GM12873 (cell line): Measurements from ENCODE around the gene TBC1D8.

ENCODE experiments used
- CTCF ChIP-seq: IDR thresholded peaks from 2 replicates; pipeline ENCODE4 v1.5.1; 2012; ENCODE audit warnings: low read depth, mild to moderate bottlenecking, moderate library complexity, low read length, control low read depth; ENCODE audit not compliant: insufficient read depth; ENCODE audit errors: missing control alignments

TBC1D8 gene

GRCh38 chr2:101040072-101040471, 111.1 kb downstream of the TBC1D8 start:
- TF ChIP-seq CTCF = no peak

- peak; percentile 77 for TF ChIP-seq CTCF
Observed at GRCh38 chr2:101038455-101039255, 112.5 kb downstream of the TBC1D8 start.

- no peak for TF ChIP-seq CTCF
Observed at GRCh38 chr2:101037161-101037755, 113.9 kb downstream of the TBC1D8 start.

GRCh38 chr2:101036562-101036961, 114.6 kb downstream of the TBC1D8 start:
- peak; percentile 47 for TF ChIP-seq CTCF

GRCh38 chr2:101032084-101032776, 119.0 kb downstream of the TBC1D8 start:
- TF ChIP-seq CTCF = no peak

- no peak for TF ChIP-seq CTCF
Observed at GRCh38 chr2:101030866-101031554, 120.2 kb downstream of the TBC1D8 start.

GRCh38 chr2:101027852-101028251, 123.3 kb downstream of the TBC1D8 start:
- TF ChIP-seq CTCF = no peak
